GM19468 (cell line): ENCODE results near the gene CDC42BPB.

ENCODE experiments used
- ATAC-seq: cut with Tn5 transposase; IDR thresholded peaks from one replicate; pipeline ENCODE4 v1.9.1; 2021; ENCODE audit warnings: mild to moderate bottlenecking, moderate library complexity, moderate number of reproducible peaks; ENCODE audit not compliant: unreplicated experiment; ENCODE audit errors: extremely low read depth

The CDC42BPB gene

GRCh38 chr14:103000291-103000921 lies 56.9 kb downstream of the CDC42BPB start:
- ATAC-seq, result no peak

GRCh38 chr14:102999227-102999895 lies 58.0 kb downstream of the CDC42BPB start:
- ATAC-seq, result no peak

GRCh38 chr14:102998393-102998792 lies 59.0 kb downstream of the CDC42BPB start:
- ATAC-seq, result no peak

GRCh38 chr14:102996941-102997340 lies 60.4 kb downstream of the CDC42BPB start:
- ATAC-seq, result no peak

- no peak for ATAC-seq
Measured at GRCh38 chr14:102994689-102995088, 62.7 kb downstream of the CDC42BPB start.

GRCh38 chr14:102993523-102993922 lies 63.8 kb downstream of the CDC42BPB start:
- ATAC-seq, result no peak

GRCh38 chr14:102991376-102991775 lies 66.0 kb downstream of the CDC42BPB start:
- no peak for ATAC-seq

GRCh38 chr14:102988054-102988453 lies 69.3 kb downstream of the CDC42BPB start:
- no peak for ATAC-seq

- no peak for ATAC-seq
Measured at GRCh38 chr14:102986810-102987579, 70.4 kb downstream of the CDC42BPB start.

GRCh38 chr14:102985665-102986064 lies 71.7 kb downstream of the CDC42BPB start:
- ATAC-seq, result no peak

GRCh38 chr14:102984336-102985102 lies 72.8 kb downstream of the CDC42BPB start:
- ATAC-seq, result no peak

- no peak for ATAC-seq
Measured at GRCh38 chr14:102983496-102983895, 73.9 kb downstream of the CDC42BPB start.

GRCh38 chr14:102982852-102983470 lies 74.4 kb downstream of the CDC42BPB start:
- ATAC-seq, result no peak

GRCh38 chr14:102980409-102980810 lies 76.9 kb downstream of the CDC42BPB start:
- ATAC-seq, result no peak

GRCh38 chr14:102979406-102979805 lies 77.9 kb downstream of the CDC42BPB start:
- ATAC-seq, result no peak

- no peak for ATAC-seq
Measured at GRCh38 chr14:102977475-102977874, 79.9 kb downstream of the CDC42BPB start.

- no peak for ATAC-seq
Measured at GRCh38 chr14:102975662-102976061, 81.7 kb downstream of the CDC42BPB start.

- no peak for ATAC-seq
Measured at GRCh38 chr14:102973706-102974285, 83.6 kb downstream of the CDC42BPB start.

GRCh38 chr14:102971836-102972606 lies 85.3 kb downstream of the CDC42BPB start:
- ATAC-seq, result no peak
